ENCODE data around the gene HAGHL.
"Not testable (repeated sequence)": the region's sequence is repeated elsewhere in the genome, so short reads cannot be mapped to it uniquely, and the experiment has no call there.

HAGHL gene

GRCh38 chr16:774086-775001 is 47.4 kb downstream of the HAGHL start:
- ATAC-seq = no peak

- ATAC-seq = no peak
Measured at GRCh38 chr16:775236-775796, 48.4 kb downstream of the HAGHL start.

- ATAC-seq = not testable (repeated sequence)
Measured at GRCh38 chr16:776298-776697, 49.4 kb downstream of the HAGHL start.

DNA sequence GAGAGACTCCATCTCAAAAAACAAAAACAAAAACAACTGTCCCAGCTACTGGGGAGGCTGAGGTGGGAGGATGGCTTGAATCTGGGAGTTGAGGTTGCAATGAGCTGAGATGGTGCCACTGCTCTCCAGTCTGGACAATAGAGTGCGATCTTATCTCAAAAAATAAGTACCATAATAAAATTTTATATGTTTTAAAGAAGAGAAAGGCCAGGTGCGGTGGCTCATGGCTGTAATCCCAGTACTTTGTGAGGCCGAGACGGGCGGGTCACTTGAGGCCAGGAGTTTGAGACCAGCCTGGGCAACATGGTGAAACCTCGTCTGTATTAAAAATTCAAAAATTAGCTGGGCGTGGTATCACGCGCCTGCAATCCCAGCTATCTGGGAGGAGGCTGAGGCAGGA is 49.9 kb downstream of the HAGHL start:
- no peak for ATAC-seq

DNA sequence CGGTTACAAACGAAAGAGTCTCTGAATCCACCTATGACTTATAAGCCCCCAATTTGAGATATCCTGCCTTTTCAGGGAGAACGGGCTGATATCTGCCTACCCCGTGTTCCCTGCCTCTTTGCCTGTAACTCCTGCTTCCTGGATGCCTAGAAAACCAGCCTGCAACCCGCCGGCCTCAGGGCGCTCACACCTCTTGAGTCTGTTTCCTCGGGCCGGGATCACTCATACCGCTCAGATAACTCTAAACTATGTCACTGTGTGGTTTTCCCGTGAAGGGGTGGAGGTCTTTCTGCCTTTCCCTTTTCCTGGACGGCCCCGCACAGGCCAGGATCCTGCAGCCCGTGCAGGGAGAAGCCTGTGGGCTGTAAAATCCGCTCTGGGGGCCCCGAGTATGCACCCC is 50.9 kb downstream of the HAGHL start:
- no peak for ATAC-seq

DNA sequence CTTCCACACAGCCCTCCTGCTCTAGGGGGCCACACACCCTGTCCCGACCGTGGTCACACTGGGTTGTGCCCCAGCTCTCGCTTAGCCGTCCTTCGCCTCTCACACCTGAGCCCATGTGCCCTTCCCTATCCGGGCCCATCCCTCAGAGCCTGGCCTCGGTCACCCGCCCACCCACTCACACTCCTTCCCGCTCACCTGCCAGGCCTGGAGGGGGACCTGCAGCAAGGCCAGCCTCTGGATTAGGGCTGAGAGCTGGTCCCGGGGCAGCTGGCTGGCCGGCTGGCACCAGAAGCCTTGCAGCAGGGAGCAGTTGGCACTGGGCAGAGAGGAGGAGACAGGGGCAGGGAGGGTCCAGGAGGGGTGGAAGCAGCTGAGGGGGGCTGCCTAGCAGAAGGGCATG is 51.5 kb downstream of the HAGHL start:
- ATAC-seq = no peak

DNA sequence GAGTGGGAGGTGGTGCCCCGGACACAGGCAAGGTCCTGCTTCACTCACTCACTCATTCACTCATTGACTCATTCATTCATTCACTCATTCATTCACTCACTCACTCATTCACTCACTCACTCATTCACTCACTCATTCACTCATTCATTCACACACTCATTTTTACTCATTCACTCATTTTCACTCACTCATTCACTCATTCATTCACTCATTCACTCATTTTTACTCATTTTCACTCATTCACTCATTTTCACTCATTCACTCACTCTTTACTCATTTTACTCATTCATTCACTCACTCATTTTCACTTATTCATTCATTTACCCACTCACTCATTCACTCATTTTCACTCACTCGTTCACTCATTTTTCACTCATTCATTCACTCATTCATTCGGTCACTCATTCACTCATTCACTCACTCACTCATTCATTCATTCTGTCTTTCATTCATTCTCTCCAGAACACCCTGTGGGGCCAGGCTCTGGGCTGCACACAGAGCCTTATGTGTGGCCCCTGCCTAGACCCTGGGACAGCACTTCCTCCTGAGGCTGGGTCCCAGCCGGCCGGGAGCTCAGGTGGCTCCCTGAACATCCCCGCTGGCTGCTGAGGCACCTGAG is 52.1 kb downstream of the HAGHL start:
- ATAC-seq = no peak

All from activated CD4-positive, CD25-positive, alpha-beta regulatory T cell treated with anti-CD3 and anti-CD28 coated beads, Interleukin-2, amount 50 U/mL, for 24 hours (primary cell).